ENCODE data around the gene KCNC2.

DNA sequence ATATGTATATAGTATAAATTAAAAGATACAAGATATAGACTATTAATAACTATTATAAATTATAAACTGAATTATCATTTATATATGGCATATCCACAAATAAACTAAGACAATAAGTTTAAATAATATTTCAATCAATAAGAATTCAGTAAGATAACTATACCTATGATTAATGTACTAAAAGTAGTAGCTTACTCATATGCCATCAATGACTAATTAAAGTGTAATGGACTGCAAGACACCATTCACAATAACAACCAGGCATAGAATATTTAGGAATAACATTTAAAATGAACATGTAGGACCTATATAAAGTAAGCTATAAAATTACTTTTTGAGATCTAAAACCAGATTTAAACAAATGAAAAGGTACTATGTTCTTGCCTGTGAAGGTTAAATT, 18.8 kb downstream of the KCNC2 start:
- TF ChIP-seq, protein P1, sequence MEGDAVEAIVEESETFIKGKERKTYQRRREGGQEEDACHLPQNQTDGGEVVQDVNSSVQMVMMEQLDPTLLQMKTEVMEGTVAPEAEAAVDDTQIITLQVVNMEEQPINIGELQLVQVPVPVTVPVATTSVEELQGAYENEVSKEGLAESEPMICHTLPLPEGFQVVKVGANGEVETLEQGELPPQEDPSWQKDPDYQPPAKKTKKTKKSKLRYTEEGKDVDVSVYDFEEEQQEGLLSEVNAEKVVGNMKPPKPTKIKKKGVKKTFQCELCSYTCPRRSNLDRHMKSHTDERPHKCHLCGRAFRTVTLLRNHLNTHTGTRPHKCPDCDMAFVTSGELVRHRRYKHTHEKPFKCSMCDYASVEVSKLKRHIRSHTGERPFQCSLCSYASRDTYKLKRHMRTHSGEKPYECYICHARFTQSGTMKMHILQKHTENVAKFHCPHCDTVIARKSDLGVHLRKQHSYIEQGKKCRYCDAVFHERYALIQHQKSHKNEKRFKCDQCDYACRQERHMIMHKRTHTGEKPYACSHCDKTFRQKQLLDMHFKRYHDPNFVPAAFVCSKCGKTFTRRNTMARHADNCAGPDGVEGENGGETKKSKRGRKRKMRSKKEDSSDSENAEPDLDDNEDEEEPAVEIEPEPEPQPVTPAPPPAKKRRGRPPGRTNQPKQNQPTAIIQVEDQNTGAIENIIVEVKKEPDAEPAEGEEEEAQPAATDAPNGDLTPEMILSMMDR (IDR thresholded peaks at IDR 0.05; ENCODE audit: poor library complexity, severe bottlenecking): no peak
- TF ChIP-seq EP300 (conservative IDR thresholded peaks at IDR 0.05; ENCODE audit: poor library complexity, severe bottlenecking) (no peak), MXI1 (conservative IDR thresholded peaks at IDR 0.05; ENCODE audit: poor library complexity, severe bottlenecking) (no peak), EZH2 (IDR thresholded peaks at IDR 0.05; ENCODE audit: borderline replicate concordance, insufficient read depth, low read length, poor library complexity, severe bottlenecking) (no peak)
- TF ChIP-seq, protein P2, sequence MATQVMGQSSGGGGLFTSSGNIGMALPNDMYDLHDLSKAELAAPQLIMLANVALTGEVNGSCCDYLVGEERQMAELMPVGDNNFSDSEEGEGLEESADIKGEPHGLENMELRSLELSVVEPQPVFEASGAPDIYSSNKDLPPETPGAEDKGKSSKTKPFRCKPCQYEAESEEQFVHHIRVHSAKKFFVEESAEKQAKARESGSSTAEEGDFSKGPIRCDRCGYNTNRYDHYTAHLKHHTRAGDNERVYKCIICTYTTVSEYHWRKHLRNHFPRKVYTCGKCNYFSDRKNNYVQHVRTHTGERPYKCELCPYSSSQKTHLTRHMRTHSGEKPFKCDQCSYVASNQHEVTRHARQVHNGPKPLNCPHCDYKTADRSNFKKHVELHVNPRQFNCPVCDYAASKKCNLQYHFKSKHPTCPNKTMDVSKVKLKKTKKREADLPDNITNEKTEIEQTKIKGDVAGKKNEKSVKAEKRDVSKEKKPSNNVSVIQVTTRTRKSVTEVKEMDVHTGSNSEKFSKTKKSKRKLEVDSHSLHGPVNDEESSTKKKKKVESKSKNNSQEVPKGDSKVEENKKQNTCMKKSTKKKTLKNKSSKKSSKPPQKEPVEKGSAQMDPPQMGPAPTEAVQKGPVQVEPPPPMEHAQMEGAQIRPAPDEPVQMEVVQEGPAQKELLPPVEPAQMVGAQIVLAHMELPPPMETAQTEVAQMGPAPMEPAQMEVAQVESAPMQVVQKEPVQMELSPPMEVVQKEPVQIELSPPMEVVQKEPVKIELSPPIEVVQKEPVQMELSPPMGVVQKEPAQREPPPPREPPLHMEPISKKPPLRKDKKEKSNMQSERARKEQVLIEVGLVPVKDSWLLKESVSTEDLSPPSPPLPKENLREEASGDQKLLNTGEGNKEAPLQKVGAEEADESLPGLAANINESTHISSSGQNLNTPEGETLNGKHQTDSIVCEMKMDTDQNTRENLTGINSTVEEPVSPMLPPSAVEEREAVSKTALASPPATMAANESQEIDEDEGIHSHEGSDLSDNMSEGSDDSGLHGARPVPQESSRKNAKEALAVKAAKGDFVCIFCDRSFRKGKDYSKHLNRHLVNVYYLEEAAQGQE (IDR thresholded peaks at IDR 0.05; ENCODE audit: borderline replicate concordance): no peak
